AG09319 (cell line): ENCODE measurements around the gene GRIN2A.

Experiments used
- DNase-seq: peaks from one replicate; pipeline ENCODE4 v3.0.0-alpha.2; 2010; ENCODE audit warnings: low read depth; ENCODE audit errors: extremely low read depth
- CTCF ChIP-seq: IDR thresholded peaks from 2 replicates; pipeline ENCODE4 v1.5.1; 2011; ENCODE audit warnings: low read depth, mild to moderate bottlenecking, inconsistent platforms, low read length, moderate library complexity

GRIN2A gene

GRCh38 chr16:10067406-10067805, 114.8 kb downstream of the GRIN2A start:
- TF ChIP-seq CTCF = no peak
- DNase-seq = no peak

GRCh38 chr16:10065019-10065418, 117.2 kb downstream of the GRIN2A start:
- no peak for TF ChIP-seq CTCF
- no peak for DNase-seq

- TF ChIP-seq CTCF = no peak
Observed at GRCh38 chr16:10048850-10049249, 133.4 kb downstream of the GRIN2A start.

GRCh38 chr16:10045947-10046346, 136.3 kb downstream of the GRIN2A start:
- no peak for TF ChIP-seq CTCF
- DNase-seq = no peak

More at GRCh38 chr16:10048850-10049249, 133.4 kb downstream of the GRIN2A start:
- DNase-seq = no peak

- DNase-seq = no peak
- no peak for TF ChIP-seq CTCF
Observed at GRCh38 chr16:10045291-10045775, 136.9 kb downstream of the GRIN2A start.

- DNase-seq = no peak
- TF ChIP-seq CTCF = no peak
Observed at GRCh38 chr16:10040136-10041080, 141.8 kb downstream of the GRIN2A start.

GRCh38 chr16:10039220-10040096, 142.8 kb downstream of the GRIN2A start:
- peak; percentile 13 for TF ChIP-seq CTCF
- no peak for DNase-seq
